Aorta (tissue), 5 donors: ENCODE measurements around the gene MMRN2. TPM values are rescaled to one million over a fixed set of nuclear protein-coding genes. Genes with fewer than 3 reads are reported as not detected.
"Not testable (repeated sequence)": the region's sequence is repeated elsewhere in the genome, so short reads cannot be mapped to it uniquely, and the experiment has no call there.

Experiments used
- ATAC-seq: fragments of 200-7000 bp; cut with Tn5 transposase; one replicate; pipeline ENCODE4 v1.9.1; 2022; ENCODE audit warnings: moderate library complexity; ENCODE audit not compliant: low FRiP score
- DNase-seq, 2 donors: peaks; one replicate each; pipeline ENCODE4 v3.0.0-alpha.2; 2020
- H3K27ac ChIP-seq, 2 donors: one replicate each; pipeline ENCODE4 v1.5.1; 2013; ENCODE audit warnings: low read length in 2 of 2, mild to moderate bottlenecking in 2 of 2, moderate library complexity in 2 of 2, control low read depth in 1 of 2, inconsistent platforms in 1 of 2, low read depth in 1 of 2
- H3K27me3 ChIP-seq, 2 donors: one replicate each; pipeline ENCODE4 v1.6.1; 2013; ENCODE audit warnings: control low read depth in 1 of 2, low read length in 1 of 2, mild to moderate bottlenecking in 1 of 2, moderate library complexity in 1 of 2; ENCODE audit not compliant: insufficient read depth in 2 of 2, control insufficient read depth in 1 of 2
- H3K36me3 ChIP-seq, 2 donors: one replicate each; pipeline ENCODE4 v1.6.1; 2013; ENCODE audit warnings: control low read depth in 1 of 2, low read length in 1 of 2, mild to moderate bottlenecking in 1 of 2; ENCODE audit not compliant: insufficient read depth in 2 of 2, control insufficient read depth in 1 of 2
- H3K4me1 ChIP-seq, 2 donors: one replicate each; pipeline ENCODE4 v1.6.1; 2013; ENCODE audit warnings: low read length in 2 of 2, control low read depth in 1 of 2, mild to moderate bottlenecking in 1 of 2, moderate library complexity in 1 of 2; ENCODE audit not compliant: insufficient read depth in 2 of 2, control insufficient read depth in 1 of 2
- H3K4me3 ChIP-seq, 2 donors: one replicate each; pipeline ENCODE4 v1.5.1; 2013; ENCODE audit warnings: low read length in 2 of 2, control low read depth in 1 of 2, mild to moderate bottlenecking in 1 of 2
- H3K9me3 ChIP-seq: one replicate; pipeline ENCODE4 v1.6.1; 2013; ENCODE audit warnings: mild to moderate bottlenecking, low read length; ENCODE audit not compliant: control insufficient read depth
- WGBS, 2 donors: extraction: QIAGEN DNeasy Blood & Tissue Kit; methylation state at CpG; one replicate each; pipeline ENCODE4 v1.1.7; 2013; 5-methylcytosine and 5-hydroxymethylcytosine counted together
- intact Hi-C, 2 donors: fragments of 100-400 bp; cut with DNase I; formaldehyde crosslinking; loops; one replicate each; pipeline versions ENCODE4 v1.14.2 to v1.15.0; 2022
- long read RNA-seq, 2 donors: library from polyadenylated mRNA; unstranded; transcript quantifications; one replicate each; pipeline ENCODE4 v2.0.0, GENCODE V29; 2020 to 2021
- polyA plus RNA-seq, 2 donors: library from polyadenylated mRNA; stranded (reverse); fragments of 200-250 nt; gene quantifications; one replicate each; pipeline ENCODE4 v1.2.3, GENCODE V29; 2013
- total RNA-seq, 2 donors: library from RNA; stranded (reverse); fragmentation: NEBNext Ultra II Directional; extraction: Animal tissue kit (Norgen Biotek cat#: 25700); gene quantifications; one replicate each; pipeline ENCODE4 v1.2.1, GENCODE V29; 2021
- donor health status: healthy with polysubstance abuse.
- donor health status: Bipolar disorder and iron deficiency.
- donor health status: DM: no; HTN: no; CAD: no.
- donor health status: DM: no; HTN: no; CAD: no.
- donor health status: DM: yes; HTN: yes; CAD: no.

MMRN2 gene, protein sequence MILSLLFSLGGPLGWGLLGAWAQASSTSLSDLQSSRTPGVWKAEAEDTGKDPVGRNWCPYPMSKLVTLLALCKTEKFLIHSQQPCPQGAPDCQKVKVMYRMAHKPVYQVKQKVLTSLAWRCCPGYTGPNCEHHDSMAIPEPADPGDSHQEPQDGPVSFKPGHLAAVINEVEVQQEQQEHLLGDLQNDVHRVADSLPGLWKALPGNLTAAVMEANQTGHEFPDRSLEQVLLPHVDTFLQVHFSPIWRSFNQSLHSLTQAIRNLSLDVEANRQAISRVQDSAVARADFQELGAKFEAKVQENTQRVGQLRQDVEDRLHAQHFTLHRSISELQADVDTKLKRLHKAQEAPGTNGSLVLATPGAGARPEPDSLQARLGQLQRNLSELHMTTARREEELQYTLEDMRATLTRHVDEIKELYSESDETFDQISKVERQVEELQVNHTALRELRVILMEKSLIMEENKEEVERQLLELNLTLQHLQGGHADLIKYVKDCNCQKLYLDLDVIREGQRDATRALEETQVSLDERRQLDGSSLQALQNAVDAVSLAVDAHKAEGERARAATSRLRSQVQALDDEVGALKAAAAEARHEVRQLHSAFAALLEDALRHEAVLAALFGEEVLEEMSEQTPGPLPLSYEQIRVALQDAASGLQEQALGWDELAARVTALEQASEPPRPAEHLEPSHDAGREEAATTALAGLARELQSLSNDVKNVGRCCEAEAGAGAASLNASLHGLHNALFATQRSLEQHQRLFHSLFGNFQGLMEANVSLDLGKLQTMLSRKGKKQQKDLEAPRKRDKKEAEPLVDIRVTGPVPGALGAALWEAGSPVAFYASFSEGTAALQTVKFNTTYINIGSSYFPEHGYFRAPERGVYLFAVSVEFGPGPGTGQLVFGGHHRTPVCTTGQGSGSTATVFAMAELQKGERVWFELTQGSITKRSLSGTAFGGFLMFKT
- total RNA-seq (10 to 100 TPM; 50.5 to 85.6 TPM), polyA plus RNA-seq (1 to 10 TPM in 1 of 2 donors, under 1 TPM in 1; 0.63 to 8.5 TPM)
- long read RNA-seq, donor 1, partial matches to known transcripts: 17 of 30 reads
- long read RNA-seq, donor 1, other reads (novel, unspliced or antisense): 13 of 30 reads
- long read RNA-seq, donor 2, full-length matches to known transcripts: 67 of 107 reads
- long read RNA-seq, donor 2, partial matches to known transcripts: 30 of 107 reads
- long read RNA-seq, donor 2, other reads (novel, unspliced or antisense): 10 of 107 reads

DNA sequence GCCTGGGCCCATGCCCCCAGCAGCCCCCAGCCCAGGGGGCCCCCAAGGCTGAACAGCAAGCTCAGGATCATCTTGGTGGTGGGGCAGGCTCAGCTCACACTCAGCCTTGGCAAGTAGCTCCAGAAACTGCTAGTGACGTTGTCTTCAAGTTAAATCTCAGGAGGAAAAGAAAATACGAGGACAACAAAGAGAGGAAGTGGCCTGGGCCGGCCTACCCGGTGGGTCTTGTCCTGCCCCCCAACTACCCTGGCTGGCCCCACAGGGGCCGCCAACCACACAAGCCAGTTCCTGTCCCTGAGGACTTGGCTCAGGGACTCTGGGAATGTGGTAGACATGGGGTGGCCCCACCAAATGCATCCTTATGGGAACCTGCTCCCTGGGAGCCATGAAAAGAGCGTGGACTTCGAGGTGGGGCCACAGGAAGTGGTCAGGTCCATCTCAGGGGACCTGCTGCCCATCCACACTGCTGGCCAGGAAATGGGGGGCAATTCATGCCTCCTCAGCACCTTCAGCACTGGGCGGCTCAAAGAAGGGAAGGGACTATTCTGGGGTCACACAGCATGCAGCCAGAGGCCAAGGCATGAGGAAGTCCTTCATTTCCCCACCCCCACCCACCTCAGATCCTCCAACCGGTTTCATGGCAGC, at the start of gene MMRN2:
MMRN2 (minus strand) TSS at position 145 of the 645 bp plus-strand sequence; CDS start at position 71, 74 bp downstream.
- WGBS, 2 donors: 36 to 37% methylated on average over 8 to 9 of the region's 9 CpGs
- Histone ChIP-seq H3K4me3 (no peak within 1 kb of the TSS), H3K27me3 (no peaks in the 10 kb centered on the region), H3K4me1 (peaks cover 0 to 5% of the 10 kb centered on the region in 2 donors), H3K36me3 (no peaks in the 10 kb centered on the region), H3K27ac (peak within 1 kb of the TSS in 1 of 2 donors; percentile 45), H3K9me3 (no peaks in the 10 kb centered on the region)
- DNase-seq (peak; percentile 49 to 74), ATAC-seq (no peak)
- intact Hi-C loops: no loop called here

DNA sequence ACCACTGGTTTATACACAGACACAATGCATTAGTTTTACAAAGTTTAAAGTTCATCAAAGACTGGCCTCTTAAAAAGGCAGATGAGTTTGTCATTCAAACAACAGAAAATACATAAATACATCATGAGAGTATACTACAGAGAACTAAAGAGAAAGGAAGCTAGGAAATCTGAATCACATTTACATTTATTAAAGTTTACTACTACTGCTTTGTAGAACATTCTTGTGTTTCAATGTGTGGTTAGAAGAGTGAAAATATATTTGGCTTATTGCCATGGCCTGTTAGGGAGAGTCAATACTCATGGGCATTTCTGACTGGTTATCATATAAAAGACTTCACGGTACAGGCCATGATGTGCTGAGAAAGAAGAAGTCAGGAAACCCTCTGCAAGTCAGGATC, 49.7 kb upstream of the MMRN2 start:
- H3K4me1 ChIP-seq, H3K9me3 ChIP-seq, H3K27ac ChIP-seq, DNase-seq, intact Hi-C loops, H3K4me3 ChIP-seq, H3K27me3 ChIP-seq, ATAC-seq, H3K36me3 ChIP-seq: not testable (repeated sequence)
- WGBS, 2 donors: 52% methylated on average over 1 of the region's 1 CpG; no CpG with 5 or more reads in 1 of the 2 donors

DNA sequence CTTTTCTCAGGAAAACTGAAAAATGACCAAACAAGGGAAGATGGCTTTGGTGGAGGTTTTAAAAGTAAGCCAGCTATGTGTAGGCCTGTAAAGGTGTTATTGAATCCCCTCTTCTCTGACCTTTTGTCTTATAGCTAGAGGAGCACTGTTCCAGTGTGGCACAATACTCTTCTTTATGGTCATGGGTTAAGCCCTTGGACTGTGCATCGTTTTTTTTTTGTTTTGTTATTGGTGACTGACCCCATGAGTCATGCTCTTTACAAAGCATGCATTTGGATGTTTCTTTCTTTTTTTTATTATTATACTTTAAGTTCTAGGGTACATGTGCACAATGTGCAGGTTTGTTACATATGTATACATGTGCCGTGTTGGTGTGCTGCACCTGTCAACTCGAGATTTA, 43.1 kb upstream of the MMRN2 start:
- ATAC-seq (no peak), DNase-seq (no peak)
- 71 to 74% methylated on average over 3 of the region's 3 CpGs for WGBS, 2 donors
- no peaks in the 10 kb centered on the region for H3K36me3 ChIP-seq
- no peak overlapping the region for H3K4me3 ChIP-seq
- intact Hi-C loops: no loop called here
- no peak overlapping the region for H3K27ac ChIP-seq
- no peaks in the 10 kb centered on the region for H3K27me3 ChIP-seq
- H3K9me3 ChIP-seq: no peaks in the 10 kb centered on the region
- no peaks in the 10 kb centered on the region for H3K4me1 ChIP-seq

DNA sequence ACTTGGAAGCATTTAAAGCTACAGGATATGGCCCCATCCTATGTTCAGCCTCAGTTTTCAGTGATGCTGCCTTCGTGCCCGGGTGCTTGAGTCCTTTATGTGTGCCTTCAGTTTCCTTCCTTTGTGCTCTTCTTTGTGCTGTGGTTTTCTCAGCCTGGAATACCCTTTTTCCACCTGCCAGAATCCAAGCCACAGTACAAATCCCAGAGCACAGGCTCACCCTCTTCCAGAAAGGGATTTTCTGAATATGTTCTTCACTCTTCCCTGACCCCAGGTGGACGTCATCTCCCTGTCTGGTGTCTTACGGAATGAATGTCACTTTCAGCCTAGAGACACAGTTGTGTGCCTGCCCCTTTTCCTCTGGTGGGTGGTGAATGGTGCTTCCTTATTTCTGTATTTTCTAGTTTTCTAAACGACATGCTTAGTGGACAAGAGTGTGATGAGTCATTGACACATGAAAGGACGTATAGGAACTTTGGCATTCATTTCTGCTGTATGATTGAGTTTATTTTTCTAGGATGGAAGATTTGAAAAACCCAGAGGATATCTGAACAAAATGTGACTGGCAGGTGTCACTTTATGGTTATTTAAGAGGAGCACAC, 42.5 kb upstream of the MMRN2 start:
- H3K27ac ChIP-seq, DNase-seq, H3K36me3 ChIP-seq, H3K9me3 ChIP-seq, intact Hi-C loops, H3K4me1 ChIP-seq, H3K4me3 ChIP-seq, H3K27me3 ChIP-seq, ATAC-seq: not testable (repeated sequence)
- WGBS, 2 donors: 77 to 78% methylated on average over 6 of the region's 6 CpGs

DNA sequence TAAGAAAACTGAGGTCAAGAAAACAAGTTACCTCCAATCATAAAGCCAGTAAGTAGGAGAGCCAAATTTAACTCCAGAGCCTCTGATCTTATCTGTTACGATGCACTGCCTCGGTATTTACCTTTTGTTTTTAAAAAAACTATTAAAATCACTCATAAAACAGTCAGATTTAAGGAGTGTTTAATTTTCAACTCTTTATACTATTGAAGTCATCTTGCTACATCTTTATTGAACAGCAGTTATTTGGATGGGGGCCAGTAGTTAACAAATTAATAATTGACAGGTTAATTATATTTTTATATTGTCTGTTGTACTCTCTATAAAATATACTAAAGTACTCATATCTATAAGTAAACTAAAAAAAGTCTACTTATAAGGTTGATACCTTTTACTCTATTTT, 35.5 kb upstream of the MMRN2 start:
- Histone ChIP-seq H3K27me3 (no peaks in the 10 kb centered on the region), H3K4me3 (no peak overlapping the region), H3K9me3 (no peaks in the 10 kb centered on the region), H3K4me1 (peaks cover 0 to 3% of the 10 kb centered on the region in 2 donors), H3K27ac (no peak overlapping the region), H3K36me3 (peaks cover 0 to 4% of the 10 kb centered on the region in 2 donors)
- intact Hi-C loops: no loop called here
- 40 to 43% methylated on average over 2 of the region's 2 CpGs for WGBS, 2 donors
- no peak for ATAC-seq
- DNase-seq: no peak

DNA sequence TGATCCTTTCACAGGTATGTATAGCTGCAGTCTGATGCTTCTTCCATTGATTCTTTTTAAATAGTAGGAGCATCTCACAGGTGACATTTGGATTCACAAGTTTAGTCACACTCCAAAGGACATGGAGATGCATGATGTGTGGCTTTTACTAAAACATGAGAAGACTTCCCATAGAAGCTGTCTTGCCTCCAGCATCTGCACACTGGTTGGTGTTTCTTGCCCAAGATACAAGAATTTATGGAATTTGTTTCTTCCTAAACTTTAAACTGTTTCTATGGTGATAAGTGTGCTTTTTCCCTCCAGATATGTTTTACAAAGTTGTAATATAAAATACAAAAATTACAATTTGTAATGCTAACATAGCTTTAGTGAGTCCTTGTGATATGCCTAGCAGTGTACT, 35.0 kb upstream of the MMRN2 start:
- Histone ChIP-seq H3K27me3 (no peaks in the 10 kb centered on the region), H3K36me3 (peaks cover 0 to 4% of the 10 kb centered on the region in 2 donors), H3K4me3 (no peak overlapping the region), H3K9me3 (no peaks in the 10 kb centered on the region), H3K27ac (no peak overlapping the region), H3K4me1 (peaks cover 0 to 3% of the 10 kb centered on the region in 2 donors)
- ATAC-seq: no peak
- intact Hi-C loops: no loop called here
- DNase-seq: no peak

DNA sequence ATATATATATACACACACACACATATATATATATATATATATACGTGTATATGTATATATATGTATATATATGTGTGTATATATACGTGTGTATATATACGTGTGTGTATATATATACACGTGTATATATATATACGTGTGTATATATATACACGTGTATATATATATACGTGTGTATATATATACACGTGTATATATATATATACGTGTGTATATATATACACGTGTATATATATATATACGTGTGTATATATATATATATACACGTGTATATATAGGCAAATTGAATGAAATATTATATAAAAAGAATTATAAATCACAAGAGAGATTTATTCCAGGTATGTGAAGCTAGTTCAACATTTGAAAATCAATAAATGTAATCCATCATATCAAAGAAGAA, 33.9 kb upstream of the MMRN2 start:
- ATAC-seq, H3K4me1 ChIP-seq, H3K4me3 ChIP-seq, DNase-seq, H3K9me3 ChIP-seq, intact Hi-C loops, H3K36me3 ChIP-seq, H3K27ac ChIP-seq, H3K27me3 ChIP-seq: not testable (repeated sequence)
- 73 to 79% methylated on average over 12 of the region's 12 CpGs for WGBS, 2 donors

DNA sequence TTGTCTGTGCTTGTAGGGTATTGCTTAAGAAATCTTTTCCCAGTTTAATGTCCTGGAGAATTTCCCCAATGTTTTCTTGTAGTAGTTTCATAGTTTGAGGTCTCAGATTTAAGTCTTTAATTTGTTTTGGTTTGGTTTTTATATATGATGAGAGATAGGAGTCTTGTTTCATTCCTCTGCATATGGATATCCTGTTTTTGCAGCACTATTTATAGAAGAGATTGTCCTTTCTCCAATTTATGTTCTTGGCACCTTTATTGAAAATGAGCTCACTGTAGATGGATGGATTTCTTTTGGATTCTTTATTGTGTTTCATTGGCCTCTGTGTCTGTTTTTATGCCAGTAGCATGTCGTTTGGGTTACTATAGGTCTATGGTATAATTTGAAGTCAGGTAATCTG, 31.1 kb upstream of the MMRN2 start:
- no peaks in the 10 kb centered on the region for H3K9me3 ChIP-seq
- peaks cover 0 to 3% of the 10 kb centered on the region in 2 donors for H3K4me1 ChIP-seq
- no peak for DNase-seq
- H3K27ac ChIP-seq: no peak overlapping the region
- H3K36me3 ChIP-seq: peaks cover 0 to 4% of the 10 kb centered on the region in 2 donors
- no peak for ATAC-seq
- H3K27me3 ChIP-seq: no peaks in the 10 kb centered on the region
- no peak overlapping the region for H3K4me3 ChIP-seq
- intact Hi-C loops: no loop called here
- 0 to 11% methylated on average over 1 of the region's 1 CpG for WGBS, 2 donors
